GM18511 (cell line): Measurements from ENCODE around the gene VPS26C.
"Not testable (repeated sequence)": the region's sequence is repeated elsewhere in the genome, so short reads cannot be mapped to it uniquely, and the experiment has no call there.

Experiments used
- ATAC-seq: cut with Tn5 transposase; IDR thresholded peaks from one replicate; pipeline ENCODE4 v1.9.1; 2021; ENCODE audit warnings: mild to moderate bottlenecking, moderate library complexity; ENCODE audit not compliant: unreplicated experiment

The VPS26C gene

DNA sequence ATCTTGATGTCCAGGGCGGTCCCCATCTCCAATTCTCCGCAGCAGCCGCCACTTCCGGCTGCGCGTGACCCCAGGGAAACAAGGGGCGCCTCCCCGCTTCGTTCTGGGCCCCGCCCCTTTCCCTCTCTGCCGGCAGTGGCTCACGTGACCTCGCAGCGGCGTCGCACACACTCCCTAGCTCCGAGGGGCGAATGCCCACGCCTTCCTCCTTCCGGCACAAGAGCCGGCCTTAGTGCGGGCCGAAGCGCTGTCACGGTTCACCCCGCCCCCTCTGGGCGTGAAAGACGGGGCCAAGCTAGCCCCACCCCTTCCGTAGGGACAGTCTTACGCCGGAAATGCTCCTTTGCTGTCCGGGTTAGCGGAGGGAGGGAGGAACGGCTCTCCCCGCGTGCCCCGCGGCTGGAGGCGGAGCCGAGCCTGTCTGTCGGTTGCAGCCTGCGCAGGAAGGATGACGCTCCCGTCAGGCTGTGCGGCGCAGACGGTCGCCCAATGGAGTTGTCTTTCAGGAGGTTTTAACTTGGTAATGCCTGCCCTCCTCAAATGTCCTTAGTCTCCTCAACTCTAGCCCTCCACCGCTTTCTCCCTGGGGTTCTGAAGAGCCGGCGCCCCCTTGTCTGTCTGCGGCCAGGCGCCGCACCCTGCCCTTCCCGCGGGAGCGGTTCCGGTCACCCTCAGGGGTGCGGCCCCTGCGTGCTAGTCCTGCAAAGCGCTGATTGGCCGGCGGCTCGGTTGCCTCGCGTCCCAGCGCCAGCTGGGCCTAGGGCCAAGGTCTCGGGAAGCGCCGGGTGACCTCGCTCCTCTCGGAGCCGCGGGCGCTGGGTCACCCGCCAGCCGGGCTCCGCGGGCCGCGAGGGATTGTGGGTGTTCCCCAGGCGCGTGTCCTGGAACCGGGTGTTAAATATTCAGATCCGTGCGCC lies at the start of gene VPS26C:
Gene VPS26C, minus strand, starts transcription at position 66 of the 917 bp plus-strand sequence. Its CDS starts 40 bp downstream, at position 26.
- peak; percentile 90 for ATAC-seq

DNA sequence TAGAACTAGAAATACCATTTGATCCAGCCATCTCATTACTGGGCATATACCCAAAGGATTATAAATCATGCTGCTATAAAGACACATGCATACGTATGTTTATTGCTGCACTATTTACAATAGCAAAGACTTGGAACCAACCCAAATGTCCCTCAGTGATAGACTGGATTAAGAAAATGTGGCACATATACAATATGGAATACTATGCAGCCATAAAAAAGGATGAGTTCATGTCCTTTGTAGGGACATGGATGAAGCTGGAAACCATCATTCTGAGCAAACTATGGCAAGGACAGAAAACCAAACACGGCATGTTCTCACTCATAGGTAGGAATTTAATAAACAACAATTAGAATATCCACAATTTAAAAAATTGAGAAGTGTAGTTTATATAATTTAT lies 48.9 kb upstream of the VPS26C start:
- ATAC-seq, result not testable (repeated sequence)

DNA sequence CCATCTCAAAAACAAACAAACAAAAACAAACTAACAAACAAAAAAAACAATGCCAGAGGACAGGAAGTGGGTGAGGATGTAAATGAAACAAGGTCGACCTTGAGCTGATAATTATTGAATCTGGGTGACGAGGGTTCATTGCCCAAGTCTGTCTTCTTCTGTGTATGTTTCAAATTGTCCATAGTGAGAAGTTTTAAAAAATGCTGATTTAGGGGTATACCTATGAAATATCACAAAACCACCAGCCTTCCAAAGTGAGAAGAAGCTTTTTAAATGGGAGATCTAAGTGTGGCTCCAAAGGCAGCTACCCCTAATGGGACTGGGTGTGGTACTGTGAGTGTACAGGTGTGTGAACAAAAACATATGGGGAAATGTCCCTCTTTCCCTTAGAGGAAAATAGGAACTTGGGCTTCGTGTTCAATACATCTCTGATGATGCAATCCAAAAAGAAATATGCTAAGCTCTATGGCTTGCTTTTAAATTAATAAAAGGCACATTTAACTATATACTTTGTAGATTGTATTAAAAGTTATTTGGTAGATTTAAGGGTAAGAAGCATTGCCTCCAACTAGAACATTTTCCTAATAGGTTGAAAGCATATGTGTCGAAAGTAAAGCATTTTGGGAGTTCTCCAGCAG lies 33.1 kb upstream of the VPS26C start:
- no peak for ATAC-seq

DNA sequence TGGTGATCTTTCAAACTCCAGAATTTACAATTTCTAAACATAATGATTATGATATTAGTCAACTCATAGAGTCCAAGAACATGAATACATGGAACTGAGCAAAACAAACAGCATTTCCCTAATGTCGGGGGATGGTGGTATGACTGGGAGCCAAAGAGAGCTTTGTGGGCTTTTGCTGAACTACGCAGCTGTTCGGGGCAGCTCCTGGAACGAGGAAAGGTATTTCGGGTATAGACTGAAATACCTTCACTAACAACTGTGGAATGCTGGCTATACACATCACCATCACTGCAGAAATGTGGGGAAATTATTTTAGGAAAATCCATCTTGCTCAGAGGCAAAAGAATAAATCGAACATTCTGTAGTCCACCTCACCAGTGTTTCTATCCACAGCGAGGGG lies 30.2 kb upstream of the VPS26C start:
- ATAC-seq, result no peak

DNA sequence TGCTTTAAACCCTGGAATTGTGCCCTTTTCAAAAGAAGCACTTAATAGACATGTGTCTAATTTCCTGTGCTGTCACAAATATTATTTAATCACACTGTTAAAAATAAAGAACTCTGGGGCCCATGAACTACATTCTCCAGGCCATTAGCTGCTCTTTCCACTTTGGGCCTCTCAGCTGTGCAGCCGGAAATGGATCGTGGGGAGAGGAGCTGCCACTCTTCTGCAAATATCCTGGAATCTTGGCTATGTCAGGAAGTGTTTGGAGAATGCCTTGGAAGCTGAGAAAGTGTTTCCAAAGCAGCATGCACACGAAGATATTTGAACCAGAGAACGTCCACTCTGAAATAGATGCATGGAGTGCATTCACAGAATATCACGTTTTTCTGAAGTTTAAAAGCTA lies 27.5 kb upstream of the VPS26C start:
- ATAC-seq, result no peak

DNA sequence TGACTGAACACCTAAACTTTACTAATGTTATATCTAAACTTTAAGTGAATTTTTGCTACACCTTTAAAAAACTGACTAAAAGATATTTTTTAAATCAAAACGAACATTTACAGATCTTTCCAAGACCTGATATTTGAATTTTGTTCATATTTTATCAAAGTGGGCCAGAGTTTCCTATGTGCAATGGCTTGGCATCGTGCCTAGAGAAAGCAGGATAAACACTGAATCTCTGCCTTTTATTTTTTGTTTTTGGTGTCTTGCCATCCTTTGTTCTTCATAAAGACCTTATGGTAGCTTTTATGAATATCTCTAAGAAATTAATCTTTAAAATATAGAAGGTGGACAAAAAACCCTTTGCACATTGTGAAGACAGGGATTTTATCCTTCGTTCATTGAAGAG lies 25.8 kb upstream of the VPS26C start:
- ATAC-seq, result no peak

DNA sequence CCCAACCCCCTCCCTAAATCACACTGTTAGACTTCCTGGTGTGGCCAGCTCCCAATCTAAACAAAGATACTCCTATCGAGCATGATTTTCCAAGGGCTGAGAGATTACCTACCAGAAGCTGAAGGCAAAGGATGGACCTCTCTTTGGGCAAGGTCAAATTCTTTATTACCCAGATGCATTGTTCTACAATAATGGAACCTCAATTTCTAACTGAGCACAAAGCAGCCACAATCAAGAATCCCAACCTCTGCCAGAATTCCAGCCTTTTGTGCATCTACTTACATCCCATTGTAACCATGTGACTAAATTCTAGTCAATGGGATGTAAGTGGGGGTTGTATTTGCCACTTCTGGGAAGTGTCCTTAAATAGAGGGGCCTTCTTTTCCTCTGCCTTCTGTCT lies 24.9 kb upstream of the VPS26C start:
- ATAC-seq, result no peak

DNA sequence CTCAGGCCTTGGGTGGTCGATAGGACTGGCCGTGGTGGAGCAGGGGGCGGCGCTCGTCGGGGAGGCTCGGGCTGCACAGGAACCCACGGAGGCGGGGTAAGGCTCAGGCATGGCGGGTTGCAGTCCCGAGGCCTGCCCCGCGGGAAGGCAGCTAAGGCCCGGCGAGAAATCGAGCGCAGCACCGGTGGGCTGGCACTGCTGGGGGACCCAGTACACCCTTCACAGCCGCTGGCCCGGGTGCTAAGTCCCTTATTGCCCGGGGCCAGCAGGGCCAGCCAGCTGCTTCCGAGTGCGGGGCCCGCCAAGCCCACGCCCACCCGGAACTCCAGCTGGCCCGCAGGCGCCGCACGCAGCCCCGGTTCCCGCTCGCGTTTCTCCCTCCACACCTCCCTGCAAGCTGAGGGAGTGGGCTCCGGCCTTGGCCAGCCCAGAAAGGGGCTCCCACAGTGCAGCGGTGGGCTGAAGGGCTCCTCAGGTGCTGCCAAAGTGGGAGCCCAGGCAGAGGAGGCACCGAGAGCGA lies 16.1 kb upstream of the VPS26C start:
- not testable (repeated sequence) for ATAC-seq

DNA sequence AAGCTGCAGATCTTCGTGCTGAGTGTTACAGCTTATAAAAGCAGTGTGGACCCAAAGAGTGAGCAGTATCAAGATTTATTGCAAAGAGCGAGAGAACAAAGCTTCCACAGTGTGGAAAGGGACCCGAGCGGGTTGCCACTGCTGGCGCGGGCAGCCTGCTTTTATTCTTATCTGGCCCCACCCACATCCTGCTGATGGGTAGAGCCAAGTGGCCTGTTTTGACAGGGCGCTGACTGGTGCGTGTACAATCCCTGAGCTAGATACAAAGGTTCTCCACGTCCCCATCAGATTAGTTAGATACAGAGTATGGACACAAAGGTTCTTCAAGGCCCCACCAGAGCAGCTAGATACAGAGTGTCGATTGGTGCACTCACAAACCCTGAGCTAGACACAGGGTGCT lies 15.5 kb upstream of the VPS26C start:
- not testable (repeated sequence) for ATAC-seq

DNA sequence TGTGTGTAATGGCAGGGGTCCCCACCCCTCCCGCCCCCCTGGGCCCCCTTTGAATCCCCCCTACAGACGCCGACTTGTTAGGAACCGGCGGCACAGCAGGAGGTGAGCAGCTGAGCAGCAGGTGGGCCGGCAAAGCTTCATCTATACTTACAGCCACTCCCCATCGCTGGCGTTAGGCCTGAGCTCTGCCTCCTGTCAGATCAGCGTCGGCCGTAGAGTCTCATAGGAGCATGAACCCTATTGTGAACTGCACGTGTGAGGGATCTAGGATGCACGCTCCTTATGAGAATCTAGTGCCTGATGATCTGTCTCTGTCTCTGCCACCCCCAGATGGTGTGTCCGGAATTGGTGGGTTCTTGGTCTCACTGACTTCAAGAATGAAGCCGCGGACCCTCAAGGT lies 14.9 kb upstream of the VPS26C start:
- ATAC-seq, result no peak

DNA sequence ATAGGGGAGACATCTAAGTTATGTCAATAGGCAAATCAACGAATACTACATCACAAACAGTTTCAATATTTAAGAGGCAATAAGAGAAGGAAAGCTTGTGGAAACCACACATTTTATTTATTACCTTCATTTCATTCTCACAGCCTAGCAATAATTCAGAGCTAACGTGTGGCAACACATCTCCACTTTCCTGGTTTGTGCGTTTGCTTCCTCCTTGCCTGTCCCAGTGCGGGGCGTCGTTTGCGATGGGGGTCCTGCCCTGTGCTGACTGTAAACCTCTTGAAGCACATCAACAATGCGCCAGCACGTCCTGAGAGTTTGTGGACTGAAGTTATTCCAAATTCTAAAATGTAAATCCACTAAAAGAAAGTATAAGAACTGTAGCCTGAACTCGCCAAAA lies 14.4 kb upstream of the VPS26C start:
- ATAC-seq, result no peak

DNA sequence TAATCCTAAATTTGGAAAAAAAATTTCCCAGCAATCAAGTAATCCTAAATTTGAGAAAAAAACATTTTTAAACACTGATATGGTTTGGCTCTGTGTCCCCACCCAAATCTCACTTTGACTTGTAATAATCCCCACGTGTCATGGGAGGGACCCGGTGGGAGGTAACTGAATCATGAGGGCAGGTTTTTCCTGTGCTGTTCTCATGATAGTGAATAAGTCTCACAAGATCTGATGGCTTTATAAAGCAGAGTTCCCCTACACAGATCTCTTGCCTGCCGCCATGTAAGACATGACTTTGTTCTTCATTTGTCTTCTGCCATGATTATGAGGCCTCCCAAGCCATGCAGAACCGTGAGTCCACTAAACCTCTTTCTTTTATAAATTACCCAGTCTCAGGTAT lies 12.1 kb upstream of the VPS26C start:
- ATAC-seq, result not testable (repeated sequence)

DNA sequence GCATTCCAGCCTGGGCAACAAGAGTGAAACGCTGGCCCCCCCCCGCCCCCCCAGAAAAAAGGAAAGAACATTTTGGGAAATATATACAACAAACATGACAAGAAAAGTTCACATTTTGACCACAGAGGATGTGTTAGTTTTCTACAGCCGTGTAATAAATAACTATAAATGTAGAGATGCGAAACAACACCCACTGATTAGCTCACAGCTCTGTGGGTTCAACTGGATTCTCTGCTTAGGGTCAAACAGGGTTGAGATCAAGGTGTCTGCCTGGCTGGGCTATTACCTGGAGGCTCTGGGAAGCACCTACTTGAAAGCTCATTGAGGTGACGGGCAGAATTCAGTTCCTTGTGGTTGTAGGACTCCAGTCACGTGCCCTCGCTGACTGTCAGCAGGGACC lies 11.1 kb upstream of the VPS26C start:
- ATAC-seq, result no peak

DNA sequence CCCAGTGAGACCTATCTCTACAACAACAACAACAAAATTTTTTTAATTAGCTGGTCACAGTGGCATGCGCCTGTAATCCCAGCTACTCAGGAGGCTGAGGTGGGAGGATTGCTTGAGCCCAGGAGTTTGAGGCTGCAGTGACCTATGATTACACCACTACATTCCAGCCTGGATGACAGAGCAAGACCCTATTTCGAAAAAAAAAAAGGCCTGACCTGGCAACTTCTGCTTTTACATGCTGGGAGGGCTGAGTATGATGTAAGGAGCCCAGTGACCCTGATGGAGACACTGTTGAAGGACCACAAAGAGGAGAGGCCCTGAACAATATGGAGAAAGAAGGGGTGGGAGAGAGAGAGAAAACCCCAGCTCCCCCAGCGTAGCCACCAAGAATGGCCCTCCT lies 9.2 kb upstream of the VPS26C start:
- no peak for ATAC-seq

DNA sequence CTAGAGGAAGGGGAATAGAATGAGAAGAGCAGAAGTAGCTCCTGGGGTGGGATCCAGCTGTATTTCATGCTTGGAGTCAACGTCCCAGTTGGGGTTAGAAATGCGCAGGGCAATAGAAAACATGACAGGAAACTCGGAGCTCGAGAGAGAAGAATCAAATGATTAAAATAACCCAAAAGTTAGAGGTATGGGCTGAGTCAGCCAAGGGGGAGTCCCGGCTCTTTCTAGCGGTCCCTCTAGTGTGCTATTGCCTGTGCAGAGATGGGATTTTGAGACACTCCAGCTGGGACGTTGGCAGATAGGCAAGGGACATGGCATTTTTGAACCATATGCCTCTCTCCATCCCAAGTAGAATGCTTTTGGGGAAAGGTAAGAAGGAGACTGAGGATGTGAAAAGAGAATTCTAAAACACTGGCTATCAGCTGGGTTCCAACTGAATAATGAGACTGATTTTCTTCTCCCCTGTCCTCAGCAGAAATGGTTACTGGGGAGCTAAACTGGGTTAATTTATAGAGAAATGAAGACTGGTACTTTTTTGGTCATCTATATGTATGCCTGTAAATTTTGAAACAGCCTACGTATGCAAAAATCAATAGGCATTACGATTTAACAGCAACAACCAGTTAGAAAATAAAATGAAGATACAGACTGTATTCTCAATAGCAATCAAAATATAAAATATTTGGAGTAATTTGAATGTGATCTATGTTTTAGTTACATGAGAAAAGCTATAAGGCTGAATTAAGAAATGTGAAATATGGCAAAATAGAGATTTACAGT lies 7.0 kb upstream of the VPS26C start:
- no peak for ATAC-seq

DNA sequence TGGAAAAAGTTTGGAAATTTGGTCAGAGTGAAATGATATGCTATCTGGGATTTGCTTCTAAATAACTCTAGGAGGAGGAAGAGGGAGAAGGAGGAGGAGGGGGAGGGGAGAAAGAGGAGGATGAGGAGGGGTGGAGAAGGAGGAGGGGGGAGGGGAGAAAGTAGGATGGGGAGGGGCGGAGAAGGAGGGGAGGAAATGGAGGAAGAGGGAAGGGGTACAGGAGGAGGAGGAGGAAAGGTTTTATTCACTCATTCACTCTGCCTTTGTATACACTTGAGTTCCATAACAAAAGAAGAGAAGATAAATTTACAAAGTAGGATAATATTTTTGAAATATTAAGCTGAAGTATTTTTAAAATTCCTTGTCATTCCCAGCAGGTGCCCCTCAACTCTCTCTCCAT lies 6.3 kb upstream of the VPS26C start:
- no peak for ATAC-seq

DNA sequence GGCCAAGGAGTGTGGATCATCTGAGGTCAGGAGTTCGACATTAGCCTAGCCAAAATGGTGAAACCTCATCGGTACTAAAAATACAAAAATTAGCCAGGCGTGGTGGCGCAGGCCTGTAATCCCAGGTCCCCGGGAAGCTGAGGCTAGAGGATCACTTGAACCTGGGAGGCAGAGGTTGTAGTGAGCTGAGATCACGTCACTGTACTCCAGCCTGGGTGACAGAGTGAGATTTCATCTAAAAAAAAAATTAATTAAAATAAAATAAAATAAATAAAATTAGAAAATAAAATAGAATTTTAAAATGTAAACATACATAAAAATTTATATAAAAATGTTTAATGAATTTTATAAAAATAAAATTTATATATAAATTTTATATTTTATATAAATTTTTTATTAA lies 5.8 kb upstream of the VPS26C start:
- ATAC-seq, result no peak

DNA sequence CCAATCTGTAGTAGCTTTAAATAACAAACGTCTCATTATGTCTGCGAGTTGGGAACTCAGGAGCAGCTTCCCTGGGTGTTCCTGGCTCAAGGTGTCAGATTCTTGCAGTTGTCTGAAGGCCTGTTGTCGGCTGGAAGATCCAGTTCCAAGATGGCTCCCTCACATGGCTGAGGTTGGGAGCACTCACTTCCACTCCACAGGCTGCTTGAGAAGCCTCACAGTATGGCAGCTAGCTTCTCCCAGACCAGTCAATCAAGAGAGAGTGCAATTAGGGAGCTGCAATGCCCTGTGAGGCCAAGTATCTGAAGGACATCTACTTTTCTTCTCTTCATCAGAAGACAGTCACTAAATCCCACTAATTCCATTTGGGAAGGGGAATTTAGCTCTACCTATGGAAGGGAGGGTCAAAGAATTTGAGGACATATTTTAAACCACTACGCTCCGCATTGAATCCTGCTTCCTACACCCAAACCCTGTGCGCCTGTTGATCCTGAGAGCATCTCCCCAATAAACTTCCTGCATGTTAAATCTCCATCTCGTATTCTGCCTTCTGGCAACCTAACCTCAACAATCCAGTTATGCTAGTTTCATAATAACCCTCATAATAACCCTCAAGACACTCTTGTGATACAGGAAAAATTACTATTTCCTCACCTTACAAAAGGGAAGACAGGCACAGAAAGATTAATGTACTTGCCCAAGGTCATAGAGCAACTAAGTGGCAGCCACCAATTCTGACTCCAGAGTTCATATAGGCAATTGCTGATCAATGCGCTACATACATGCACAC lies 3.6 kb upstream of the VPS26C start:
- no peak for ATAC-seq

DNA sequence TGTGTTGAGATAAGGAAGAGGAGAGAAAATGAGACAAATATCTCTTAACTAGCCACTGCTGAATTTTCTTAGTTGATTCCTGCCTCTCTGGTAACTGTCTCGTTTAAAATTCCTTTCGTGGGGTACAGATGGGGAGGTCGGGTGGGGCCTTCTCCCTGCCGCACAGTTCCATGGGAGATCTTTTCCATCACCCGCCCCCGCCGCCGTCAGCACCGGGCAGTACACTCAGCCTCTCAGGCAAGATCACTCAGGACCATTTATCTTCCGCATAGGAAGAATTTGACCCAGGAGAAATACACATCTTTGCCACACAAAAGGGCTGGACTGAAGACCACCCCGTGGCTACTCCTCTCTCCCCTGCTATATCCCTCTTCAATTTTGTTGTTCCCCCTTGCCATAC lies 2.3 kb upstream of the VPS26C start:
- ATAC-seq, result no peak

DNA sequence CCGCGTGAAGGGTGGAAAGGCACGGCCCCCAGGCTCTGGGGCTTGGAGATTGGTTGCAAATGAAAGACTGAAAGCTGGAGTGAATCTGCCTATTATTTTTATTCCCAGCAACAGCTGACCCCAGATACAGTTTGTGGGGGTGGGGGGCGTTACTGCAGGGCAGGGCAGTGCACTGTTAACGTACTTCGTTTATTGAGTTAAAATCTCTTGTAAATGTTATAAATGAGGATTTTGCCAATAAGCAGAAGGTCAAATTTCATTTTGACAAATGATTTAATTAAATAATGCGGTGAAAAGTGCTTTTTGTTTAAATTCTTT lies 1.0 kb upstream of the VPS26C start:
- ATAC-seq, result no peak
